SH-SY5Y (cell line): Measurements from ENCODE around the gene ANKS6.

Source experiments
- GATA2 ChIP-seq: IDR thresholded peaks from 2 replicates; pipeline ENCODE4 v1.6.1; 2011; ENCODE audit warnings: mild to moderate bottlenecking, low read depth, low read length
- GATA3 ChIP-seq: IDR thresholded peaks from 2 replicates; pipeline ENCODE4 v1.6.1; 2011; ENCODE audit warnings: low read depth, mild to moderate bottlenecking, low read length, moderate library complexity

DNA sequence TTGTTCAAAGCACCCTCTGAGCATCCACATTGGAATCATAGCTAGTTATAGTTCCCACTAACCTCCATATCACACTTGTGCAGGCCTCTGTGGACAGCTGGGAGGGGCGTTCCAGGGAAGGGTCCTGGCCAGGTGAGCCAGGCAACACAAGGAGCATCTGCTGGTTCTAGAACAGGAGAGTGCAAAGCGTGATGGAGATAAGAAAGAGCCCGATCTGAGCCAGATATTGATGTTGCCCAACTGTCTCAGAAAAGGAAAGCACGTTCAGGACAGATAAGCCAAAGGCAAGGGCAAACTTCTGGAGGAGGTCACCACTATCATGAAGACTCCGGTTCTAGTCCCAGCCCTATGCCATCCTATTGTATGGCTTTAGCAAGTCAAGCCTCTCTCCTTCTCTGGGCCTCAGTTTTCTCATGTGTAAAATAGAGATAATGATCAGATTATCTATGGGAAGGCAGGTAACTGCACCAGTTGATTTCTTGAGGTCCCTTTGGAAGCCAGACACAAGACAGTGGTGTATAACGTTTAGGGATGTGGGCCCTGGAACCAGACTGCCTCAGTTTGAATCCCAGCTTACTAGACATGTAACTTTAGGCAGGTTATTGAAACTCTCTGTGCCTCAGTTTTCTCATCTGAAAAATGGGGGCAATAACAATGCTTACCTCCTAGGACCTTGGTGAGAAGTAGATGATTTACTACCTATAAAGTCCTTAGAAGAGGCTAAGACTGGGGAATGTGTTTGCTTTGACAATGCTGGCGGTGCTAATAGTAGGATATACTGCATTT is 107.5 kb downstream of the ANKS6 start:
- TF ChIP-seq GATA2 (no peak), GATA3 (no peak)
